Measurements from ENCODE around the gene TMEFF1. TPM values are rescaled to one million over a fixed set of nuclear protein-coding genes. Genes with fewer than 3 reads are reported as not detected.
A peak's percentile ranks its signal among the peaks of the same experiment; 100 is the strongest.

TMEFF1 gene
- total and polyA plus RNA-seq, 2 of the 8 experiments (the other 6 are each of a cell fraction or from before 2014, with no cell fraction given) = 13.5 to 68.2 TPM

GRCh38 chr9:100540327-100540726 is 67.4 kb downstream of the TMEFF1 start:
- Histone ChIP-seq H4K91ac (replicated peaks; ENCODE audit: insufficient read length, low read length) (no peak overlapping the region), H3K36me3 (ENCODE audit: control insufficient read depth in 2 of 4, insufficient read depth in 4 of 4, low read length in 3 of 4) (peaks cover 3 to 75% (median 28%) of the 10 kb centered on the region in 4 experiments; a peak in 7 of 8 replicates), H3K27me3 (replicated peaks in 1 of 4; ENCODE audit: control insufficient read depth in 3 of 4, extremely low read depth in 1 of 4, insufficient read depth in 3 of 4, low read length in 3 of 4) (no peaks in the 10 kb centered on the region), H2AK5ac (ENCODE audit: low read depth, low read length) (no peak overlapping the region), H3K18ac (ENCODE audit: extremely low read depth, low read length) (no peak overlapping the region; the same call in 1 of the 2 replicates), H3K23me2 (ENCODE audit: low read depth, low read length) (no peaks in the 10 kb centered on the region), H3K9ac (replicated peaks in 1 of 4; ENCODE audit: extremely low read depth in 1 of 4, low read depth in 3 of 4, low read length in 3 of 4) (no peak overlapping the region), H3K79me2 (ENCODE audit: control insufficient read depth in 1 of 2, insufficient read depth in 2 of 2, low read length in 2 of 2) (peaks cover 0 to 37% of the 10 kb centered on the region in 2 experiments; a peak in 2 of 4 replicates), H2BK5ac (ENCODE audit: low read depth, low read length) (no peak overlapping the region), H4K20me1 (replicated peaks in 1 of 2; ENCODE audit: control insufficient read depth in 1 of 2, insufficient read depth in 2 of 2, low read length in 2 of 2) (peaks cover 0 to 3% of the 10 kb centered on the region in 2 experiments), H4K8ac (ENCODE audit: extremely low read depth, insufficient read depth, low read length) (0 out of 2 replicates have a peak overlapping the region, but pooled peaks have one; percentile 46), H3K14ac (ENCODE audit: insufficient read length) (no peak overlapping the region), H3K4me2 (ENCODE audit: insufficient read depth in 1 of 2, low read depth in 2 of 2, low read length in 2 of 2) (no peak overlapping the region), H3K27ac (ENCODE audit: low read depth, low read length) (no peak overlapping the region), H3K9me3 (ENCODE audit: insufficient read depth in 2 of 2, low read depth in 1 of 2, low read length in 1 of 2) (peaks cover 13 to 14% of the 10 kb centered on the region in 2 experiments), H2BK15ac (ENCODE audit: low read length) (no peak overlapping the region), H3K79me1 (ENCODE audit: low read depth, low read length) (no peaks in the 10 kb centered on the region; the same call in 1 of the 2 replicates), H3K4me1 (replicated peaks in 1 of 4; ENCODE audit: control insufficient read depth in 3 of 4, insufficient read depth in 4 of 4, low read length in 3 of 4) (no peaks in the 10 kb centered on the region), H4K5ac (ENCODE audit: insufficient read length, low read depth, low read length) (no peak overlapping the region), H3K23ac (ENCODE audit: insufficient read length) (no peak overlapping the region), H2BK20ac (ENCODE audit: low read length) (no peak overlapping the region), H3K4ac (replicated peaks; ENCODE audit: insufficient read length, low read depth, low read length) (no peak overlapping the region), H2BK12ac (ENCODE audit: low read depth, low read length) (no peak overlapping the region), H2AFZ (ENCODE audit: low read length) (no peak overlapping the region), H2BK120ac (replicated peaks; ENCODE audit: low read depth, low read length) (no peak overlapping the region), H3K4me3 (ENCODE audit: extremely low read depth in 1 of 4, insufficient read depth in 2 of 4, low read depth in 3 of 4, low read length in 4 of 4) (no peak overlapping the region), H3K56ac (replicated peaks; ENCODE audit: insufficient read length, low read depth, low read length) (no peak overlapping the region)
- WGBS, 2 experiments (ENCODE audit: extremely low coverage in 1 of 2, insufficient coverage in 1 of 2, insufficient read length in 1 of 2, insufficient replicate concordance in 2 of 2, low coverage in 1 of 2, low lambda C conversion rate in 2 of 2, missing lambda C conversion rate in 1 of 2) = 94% methylated on average over 7 of the region's 12 CpGs; no CpG with 5 or more reads in 1 of the 2 experiments
- ChIA-PET CTCF (ENCODE audit: partially characterized antibody) (interaction anchor here (0.6 to 0.8 kb wide), 3 partner anchors 62 to 838 kb away, joined by 3 read pairs; no protein-coding TSS in a partner anchor), POLR2A (ENCODE audit: partially characterized antibody) (no interaction called here)
- no peak for TF ChIP-seq BRCA1 (IDR thresholded peaks at IDR 0.05; ENCODE audit: low read depth, low read length)
- TF ChIP-seq ZNF274 (IDR thresholded peaks at IDR 0.05; ENCODE audit: borderline replicate concordance, extremely low read depth, low read length) = no peak
- no peak for TF ChIP-seq CHD1 (IDR thresholded peaks at IDR 0.05; ENCODE audit: low read depth, low read length)
- no peak for TF ChIP-seq CREB1 (IDR thresholded peaks at IDR 0.05)
- no peak for TF ChIP-seq JUND (IDR thresholded peaks at IDR 0.05; ENCODE audit: low read length)
- no peak for TF ChIP-seq SP1 (IDR thresholded peaks at IDR 0.05; ENCODE audit: low read depth, low read length)
- TF ChIP-seq POLR2AphosphoS5 (IDR thresholded peaks at IDR 0.05; ENCODE audit: low read depth, low read length) = no peak
- no peak for TF ChIP-seq HDAC2 (IDR thresholded peaks at IDR 0.05; ENCODE audit: borderline replicate concordance in 1 of 2, low read depth in 2 of 2, low read length in 2 of 2)
- no peak for TF ChIP-seq EGR1 (IDR thresholded peaks at IDR 0.05; ENCODE audit: borderline replicate concordance, low read depth, low read length)
- no peak for TF ChIP-seq BCL11A (IDR thresholded peaks at IDR 0.05; ENCODE audit: low read depth in 2 of 2, low read length in 2 of 2)
- no peak for TF ChIP-seq NRF1 (IDR thresholded peaks at IDR 0.05; ENCODE audit: low read depth, low read length)
- no peak for TF ChIP-seq PHF8 (conservative IDR thresholded peaks at IDR 0.05; ENCODE audit: low read depth, low read length)
- TF ChIP-seq SP4 (IDR thresholded peaks at IDR 0.05; ENCODE audit: low read length) = no peak
- TF ChIP-seq JUN (IDR thresholded peaks at IDR 0.05; ENCODE audit: low read depth, low read length) = no peak
- no peak for TF ChIP-seq TEAD4 (IDR thresholded peaks at IDR 0.05; ENCODE audit: low read depth, low read length)
- no peak for TF ChIP-seq SIN3A (conservative IDR thresholded peaks at IDR 0.05 in 1 of 2, IDR thresholded peaks at IDR 0.05 in 1 of 2; ENCODE audit: low read depth in 1 of 2, low read length in 2 of 2)
- DNase-seq (ENCODE audit: low read depth in 1 of 2, low spot score in 2 of 2) (no peak), FAIRE-seq (no peak)
